HG03457 (cell line): ENCODE results near the gene RALB.

Experiments used
- ATAC-seq: cut with Tn5 transposase; IDR thresholded peaks from one replicate; pipeline ENCODE4 v1.9.1; 2021; ENCODE audit warnings: moderate number of reproducible peaks; ENCODE audit not compliant: unreplicated experiment

Gene RALB

GRCh38 chr2:120261387-120262006, 8.8 kb downstream of the RALB start:
- ATAC-seq = peak; percentile 76

GRCh38 chr2:120262150-120262549, 9.5 kb downstream of the RALB start:
- ATAC-seq = no peak

GRCh38 chr2:120262761-120263428, 10.2 kb downstream of the RALB start:
- ATAC-seq = no peak

- ATAC-seq = no peak
These were observed 12.4 kb downstream of the RALB start for GRCh38 chr2:120265006-120265405.

- ATAC-seq = no peak
These were observed 14.7 kb downstream of the RALB start for GRCh38 chr2:120267348-120267747.

DNA sequence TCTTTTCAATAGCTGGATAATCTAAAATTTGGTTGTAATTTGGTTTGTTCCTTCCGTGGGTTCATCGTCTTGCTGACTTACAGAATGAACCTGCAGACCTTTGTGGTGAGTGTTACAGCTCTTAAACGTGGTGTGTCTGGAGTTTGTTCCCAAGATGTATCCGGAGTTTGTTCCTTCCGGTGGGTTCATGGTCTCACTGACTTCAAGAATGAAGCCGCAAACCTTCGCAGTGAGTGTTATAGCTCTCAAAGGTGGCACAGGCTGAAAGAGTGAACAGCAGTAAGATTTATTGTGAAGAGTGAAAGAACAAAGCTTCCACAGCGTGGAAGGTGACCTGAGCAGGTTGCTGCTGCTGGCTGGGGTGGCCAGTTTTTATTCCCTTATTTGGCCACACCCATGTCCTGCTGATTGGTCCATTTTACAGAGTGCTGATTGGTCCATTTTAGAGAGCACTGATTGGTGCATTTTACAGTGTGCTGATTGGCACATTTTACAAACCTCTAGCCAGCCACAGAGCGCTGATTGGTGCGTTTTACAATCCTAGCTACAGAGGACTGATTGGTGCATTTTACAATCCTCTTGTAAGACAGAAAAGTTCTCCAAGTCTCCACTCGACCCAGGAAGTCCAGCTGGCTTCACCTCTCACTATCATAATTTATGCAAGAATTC, 16.6 kb downstream of the RALB start:
- no peak for ATAC-seq

GRCh38 chr2:120269816-120270215, 17.2 kb downstream of the RALB start:
- no peak for ATAC-seq

DNA sequence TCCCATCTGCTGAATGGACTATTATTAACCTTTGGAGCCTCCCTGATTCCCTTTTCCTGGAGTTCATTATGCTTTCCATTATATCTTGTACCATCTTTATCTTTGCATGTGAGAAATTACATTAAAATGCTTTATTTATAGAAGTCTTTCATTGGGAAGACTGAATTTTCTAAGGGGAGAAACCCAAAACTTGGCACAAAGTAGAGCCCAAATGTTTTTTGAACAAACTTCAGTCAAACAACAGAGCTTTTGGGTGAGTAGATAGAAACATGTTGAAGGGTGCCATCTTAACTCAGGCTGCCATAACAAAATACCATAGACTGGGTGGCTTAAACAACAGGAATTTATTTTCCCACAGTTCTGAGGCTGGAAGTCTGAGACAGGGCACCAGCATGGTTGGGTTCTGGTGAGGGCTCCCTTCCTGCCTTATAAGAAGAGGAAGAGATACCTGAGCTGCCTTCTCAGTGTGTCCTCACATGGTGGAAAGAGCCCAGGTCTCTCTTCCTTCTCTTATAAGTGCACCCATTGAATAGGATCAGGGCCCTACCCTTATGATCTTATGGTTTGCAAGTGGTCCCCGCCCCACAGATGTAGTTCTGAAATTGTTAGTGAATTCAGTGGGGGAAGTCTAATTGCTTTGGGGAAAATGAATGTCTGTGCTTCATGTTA, 19.2 kb downstream of the RALB start:
- ATAC-seq = no peak

GRCh38 chr2:120272763-120273481, 20.3 kb downstream of the RALB start:
- no peak for ATAC-seq

GRCh38 chr2:120275617-120276400, 23.2 kb downstream of the RALB start:
- ATAC-seq = no peak

DNA sequence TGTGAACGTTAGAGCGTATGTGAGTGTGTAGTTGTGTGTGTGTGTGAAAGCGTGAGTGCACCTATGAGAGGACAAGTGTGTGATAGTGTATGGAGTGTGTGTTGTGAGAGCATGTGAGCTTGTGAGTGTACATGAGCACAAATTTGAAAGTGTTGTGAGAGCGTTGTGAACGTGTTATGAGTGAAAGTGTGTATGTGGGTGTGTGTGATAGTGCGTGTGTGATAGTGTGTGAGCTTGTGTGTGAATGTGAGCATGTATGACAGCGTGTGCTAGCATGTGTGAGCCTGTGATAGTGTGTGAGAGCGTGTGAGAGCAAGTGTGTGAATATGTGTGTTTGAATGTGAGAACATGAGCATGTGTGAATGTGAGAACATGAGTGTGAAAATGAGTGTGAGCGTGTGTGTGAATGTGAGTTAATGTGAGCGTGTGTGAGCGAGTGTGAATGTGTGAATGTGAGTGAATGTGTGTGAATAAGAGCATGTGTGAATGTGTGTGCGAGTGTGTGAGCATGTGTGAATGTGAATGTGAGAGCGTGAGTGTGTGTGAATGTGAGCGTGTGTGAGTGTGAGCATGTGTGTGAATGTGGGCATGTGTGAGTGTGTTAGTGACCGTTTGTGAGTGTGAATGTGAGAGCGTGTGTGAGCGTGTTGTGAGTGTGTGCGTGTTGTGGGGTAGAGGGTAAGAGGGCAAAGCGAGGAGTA, 25.0 kb downstream of the RALB start:
- ATAC-seq = no peak

GRCh38 chr2:120278901-120279300, 26.2 kb downstream of the RALB start:
- no peak for ATAC-seq

DNA sequence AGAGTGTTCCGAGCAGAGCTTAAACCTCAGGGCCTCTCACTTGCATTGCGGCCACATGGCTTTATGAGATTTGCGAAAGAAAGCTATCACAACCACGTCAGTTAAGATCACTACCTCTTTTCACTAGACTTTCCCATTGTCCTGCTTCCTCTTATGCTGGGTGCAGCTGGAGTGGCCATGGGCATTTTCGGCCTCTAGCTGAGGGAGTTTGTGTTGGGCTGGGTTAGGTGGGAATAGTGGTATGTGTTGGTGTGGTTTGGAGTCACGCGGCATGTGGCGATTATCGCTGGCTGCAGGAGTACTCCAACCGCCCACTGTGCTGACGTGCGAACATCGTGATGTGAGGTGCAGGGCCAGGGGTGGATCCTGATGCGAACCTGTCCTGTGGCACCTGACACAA, 27.1 kb downstream of the RALB start:
- ATAC-seq = no peak

DNA sequence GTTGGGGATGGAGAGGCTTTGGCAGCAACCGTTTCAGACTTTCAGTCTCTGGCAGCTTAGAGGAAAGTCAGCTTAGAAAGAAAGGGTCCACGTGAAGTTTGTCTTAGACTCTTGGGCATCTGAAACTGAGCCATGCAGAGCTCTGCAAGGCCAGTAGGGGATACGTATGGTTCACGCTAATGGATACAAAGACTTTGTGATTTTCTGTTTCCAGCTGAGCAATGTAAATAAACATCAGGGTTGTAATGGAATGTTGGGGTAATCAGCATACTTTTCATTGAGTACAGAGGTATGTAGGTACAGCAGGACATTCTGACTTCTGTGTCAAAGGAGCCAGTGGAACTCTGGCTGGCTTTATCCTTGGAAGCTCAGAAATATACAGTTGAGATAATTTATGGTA, 31.0 kb downstream of the RALB start:
- ATAC-seq = no peak

- ATAC-seq = no peak
These were observed 32.4 kb downstream of the RALB start for GRCh38 chr2:120285056-120285455.

DNA sequence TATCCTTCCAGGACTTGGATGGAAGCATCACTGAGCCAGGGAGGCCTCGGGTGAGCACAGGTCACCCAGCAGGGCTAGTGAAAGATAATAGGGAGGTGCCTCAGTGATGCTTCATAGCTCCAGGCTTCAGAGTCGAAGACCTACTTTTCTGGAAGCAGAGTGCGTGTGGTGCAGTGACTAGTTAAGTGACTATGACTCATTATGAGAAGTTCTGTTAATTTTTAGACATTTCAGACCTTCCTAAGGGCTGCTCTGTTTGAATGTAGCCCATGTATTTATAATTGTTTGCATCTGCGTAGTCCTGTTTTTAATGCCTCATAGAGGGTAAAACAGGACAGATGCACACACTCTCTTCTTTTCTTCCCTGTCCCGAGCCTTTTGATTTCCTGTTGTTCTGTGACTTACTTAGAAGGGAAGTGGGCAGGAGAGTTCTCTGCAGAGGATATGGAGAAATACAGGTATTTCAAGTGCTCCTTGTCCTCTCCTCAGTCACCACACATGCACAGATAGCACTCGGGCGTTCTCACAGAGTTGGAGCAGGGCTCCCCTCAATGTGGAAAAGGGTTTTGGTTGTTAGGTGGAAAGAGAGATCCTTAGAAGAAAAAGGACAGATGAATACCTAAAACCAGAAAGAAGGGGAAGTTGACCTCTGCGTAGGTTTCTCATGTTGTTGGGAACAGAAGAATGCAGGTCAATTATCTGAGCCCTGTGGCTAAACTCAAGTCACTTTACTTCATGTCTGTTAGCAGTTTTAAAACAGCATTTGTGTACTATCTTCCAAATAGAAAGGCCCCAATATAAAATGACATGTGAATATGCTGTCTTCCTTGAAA, 34.7 kb downstream of the RALB start:
- ATAC-seq = peak; percentile 95

GRCh38 chr2:120288016-120288373, 35.3 kb downstream of the RALB start:
- no peak for ATAC-seq

- ATAC-seq = no peak
These were observed 36.7 kb downstream of the RALB start for GRCh38 chr2:120289221-120289906.
